Endodermal cell (in vitro differentiated cells): ENCODE data around the gene KLF4. TPM values are rescaled to one million over a fixed set of nuclear protein-coding genes. Genes with fewer than 3 reads are reported as not detected.

Source experiments
- DNase-seq: peaks from one replicate; pipeline ENCODE4 v3.0.0-alpha.2; 2017
- H3K27ac ChIP-seq: 2 replicates; pipeline ENCODE4 v1.5.1; 2013; ENCODE audit warnings: mild to moderate bottlenecking, low read depth, low read length, moderate library complexity
- H3K27me3 ChIP-seq: 2 replicates; pipeline ENCODE4 v1.6.1; 2013; ENCODE audit warnings: mild to moderate bottlenecking, low read length, moderate library complexity; ENCODE audit not compliant: insufficient read depth, control insufficient read depth, poor library complexity, severe bottlenecking
- H3K36me3 ChIP-seq: 2 replicates; pipeline ENCODE4 v1.7.0; 2013; ENCODE audit warnings: mild to moderate bottlenecking, low read length, moderate library complexity; ENCODE audit not compliant: control insufficient read depth, insufficient read depth
- H3K4me1 ChIP-seq: one replicate; pipeline ENCODE4 v1.7.0; 2013; ENCODE audit warnings: low read length; ENCODE audit not compliant: control insufficient read depth, insufficient read depth
- H3K4me3 ChIP-seq: 2 replicates; pipeline ENCODE4 v1.5.1; 2013; ENCODE audit warnings: mild to moderate bottlenecking, low read length, moderate library complexity
- H3K9ac ChIP-seq: 2 replicates; pipeline ENCODE4 v1.6.1; 2013; ENCODE audit warnings: mild to moderate bottlenecking, low read length, moderate library complexity; ENCODE audit not compliant: poor library complexity, severe bottlenecking; ENCODE audit errors: extremely low read depth
- H3K9me3 ChIP-seq: 2 replicates; pipeline ENCODE4 v1.6.1; 2013; ENCODE audit warnings: mild to moderate bottlenecking, low read length, moderate library complexity; ENCODE audit not compliant: control insufficient read depth
- H3K27ac Mint-ChIP-seq: 2 replicates; pipeline ENCODE4 v1.8.0; 2020; ENCODE audit warnings: mixed read lengths
- H3K27me3 Mint-ChIP-seq: 2 replicates; pipeline ENCODE4 v1.8.0; 2021; ENCODE audit warnings: mild to moderate bottlenecking, mixed read lengths; ENCODE audit not compliant: insufficient read depth
- H3K36me3 Mint-ChIP-seq: 2 replicates; pipeline ENCODE4 v1.8.0; 2020; ENCODE audit warnings: low read depth, mixed read lengths
- H3K4me1 Mint-ChIP-seq: 2 replicates; pipeline ENCODE4 v1.8.0; 2020; ENCODE audit warnings: mixed read lengths
- H3K4me3 Mint-ChIP-seq: 2 replicates; pipeline ENCODE4 v1.8.0; 2020; ENCODE audit warnings: mild to moderate bottlenecking, moderate library complexity, mixed read lengths
- H3K9me3 Mint-ChIP-seq: 2 replicates; pipeline ENCODE4 v1.8.0; 2020; ENCODE audit warnings: mild to moderate bottlenecking, mixed read lengths
- WGBS, 2 experiments: methylation state at CpG; one replicate each; pipeline versions ENCODE4 v1.1.5 to v1.1.7; 2013; ENCODE audit warnings: missing lambda C conversion rate in 2 of 2, mixed read lengths in 1 of 2; ENCODE audit not compliant: insufficient coverage in 1 of 2, insufficient read length in 1 of 2; 5-methylcytosine and 5-hydroxymethylcytosine counted together
- total RNA-seq, 2 donors: library from RNA; stranded (reverse); fragmentation: NEBNext Ultra II Directional in 1 of 2; extraction: Animal tissue kit (Norgen Biotek cat#: 25700) in 1 of 2; gene quantifications; 2 replicates in 1 of 2; 3 replicates in 1 of 2; pipeline ENCODE4 v1.2.1, GENCODE V29; 2021
- TF ChIP-seq, protein P1 (sequence below): fragments of 200-600 bp; sonication (generic); conservative IDR thresholded peaks from 2 replicates; pipeline ENCODE4 v1.5.0; 2021; ENCODE audit warnings: antibody characterized with exemption, mild to moderate bottlenecking

The KLF4 gene
- total RNA-seq, 2 donors from 2014 or later, result 1.9 to 2.6 TPM

DNA sequence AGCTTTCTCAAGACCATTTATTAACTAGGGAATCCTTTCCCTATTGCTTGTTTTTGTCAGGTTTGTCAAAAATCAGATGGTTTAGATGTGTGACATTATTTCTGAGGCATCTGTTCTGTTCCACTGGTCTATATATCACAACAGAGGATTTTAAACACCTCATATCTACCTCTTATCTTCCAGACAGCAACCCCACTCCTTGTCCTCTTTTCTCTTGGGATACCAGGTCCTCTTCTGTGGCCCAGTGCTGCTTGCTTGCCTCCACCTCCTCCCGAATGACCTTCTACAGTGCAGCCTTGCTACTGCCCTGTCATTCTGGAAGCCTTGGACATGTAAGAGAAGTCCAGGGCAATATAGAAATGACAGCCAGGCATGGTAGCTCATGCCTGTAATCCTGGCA is 30.6 kb upstream of the KLF4 start:
- H3K27me3 Mint-ChIP-seq, result peaks cover 3% of the 10 kb centered on the region
- no peaks in the 10 kb centered on the region for H3K36me3 Mint-ChIP-seq
- Histone ChIP-seq H3K9ac (no peak overlapping the region), H3K27me3 (no peaks in the 10 kb centered on the region), H3K36me3 (no peaks in the 10 kb centered on the region), H3K4me1 (no peaks in the 10 kb centered on the region), H3K4me3 (no peak overlapping the region), H3K27ac (no peak overlapping the region), H3K9me3 (no peaks in the 10 kb centered on the region)
- peaks cover 2% of the 10 kb centered on the region for H3K9me3 Mint-ChIP-seq
- no peaks in the 10 kb centered on the region for H3K4me1 Mint-ChIP-seq
- TF ChIP-seq, protein P1, sequence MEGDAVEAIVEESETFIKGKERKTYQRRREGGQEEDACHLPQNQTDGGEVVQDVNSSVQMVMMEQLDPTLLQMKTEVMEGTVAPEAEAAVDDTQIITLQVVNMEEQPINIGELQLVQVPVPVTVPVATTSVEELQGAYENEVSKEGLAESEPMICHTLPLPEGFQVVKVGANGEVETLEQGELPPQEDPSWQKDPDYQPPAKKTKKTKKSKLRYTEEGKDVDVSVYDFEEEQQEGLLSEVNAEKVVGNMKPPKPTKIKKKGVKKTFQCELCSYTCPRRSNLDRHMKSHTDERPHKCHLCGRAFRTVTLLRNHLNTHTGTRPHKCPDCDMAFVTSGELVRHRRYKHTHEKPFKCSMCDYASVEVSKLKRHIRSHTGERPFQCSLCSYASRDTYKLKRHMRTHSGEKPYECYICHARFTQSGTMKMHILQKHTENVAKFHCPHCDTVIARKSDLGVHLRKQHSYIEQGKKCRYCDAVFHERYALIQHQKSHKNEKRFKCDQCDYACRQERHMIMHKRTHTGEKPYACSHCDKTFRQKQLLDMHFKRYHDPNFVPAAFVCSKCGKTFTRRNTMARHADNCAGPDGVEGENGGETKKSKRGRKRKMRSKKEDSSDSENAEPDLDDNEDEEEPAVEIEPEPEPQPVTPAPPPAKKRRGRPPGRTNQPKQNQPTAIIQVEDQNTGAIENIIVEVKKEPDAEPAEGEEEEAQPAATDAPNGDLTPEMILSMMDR, result no peak
- no peak overlapping the region for H3K27ac Mint-ChIP-seq
- no peak overlapping the region for H3K4me3 Mint-ChIP-seq
- DNase-seq, result no peak
- WGBS, 2 experiments, result 89% methylated on average over 1 of the region's 1 CpG; no CpG with 5 or more reads in 1 of the 2 experiments

DNA sequence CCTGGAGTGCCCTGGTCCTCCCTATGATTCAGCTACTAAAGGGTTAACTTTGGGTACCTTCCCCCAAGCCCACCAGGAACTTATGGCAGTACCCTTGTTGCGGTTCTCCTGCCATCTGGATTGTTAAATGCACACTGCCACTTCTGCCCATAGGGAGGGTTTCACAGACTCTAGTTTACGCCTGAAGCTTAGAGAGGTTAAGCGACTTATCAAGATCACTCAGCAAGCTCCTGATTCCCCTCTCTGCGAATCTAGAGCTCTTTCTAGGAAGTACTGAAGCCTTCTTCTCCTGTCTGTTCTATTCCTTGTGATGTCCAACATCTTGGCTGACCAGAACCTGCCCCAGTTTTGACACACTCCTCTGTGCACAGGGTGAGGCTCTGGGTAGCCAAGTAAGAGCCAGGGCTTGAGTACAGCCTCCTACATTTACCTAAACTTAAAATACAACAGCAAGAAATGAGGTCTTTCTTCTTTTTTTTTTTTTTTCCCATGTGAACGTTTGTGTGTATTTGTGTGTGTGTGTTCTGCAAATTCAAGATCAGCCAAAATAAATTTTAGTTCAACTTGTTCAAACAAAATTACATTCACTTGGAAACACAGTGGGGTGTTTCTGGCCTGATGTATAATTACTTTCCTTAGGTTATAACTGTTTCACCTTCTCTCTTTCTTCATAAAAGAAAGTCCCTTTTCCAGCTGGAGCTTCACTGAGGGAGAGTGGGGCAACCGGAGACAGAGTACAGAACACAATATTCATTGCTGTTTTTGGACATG is 28.7 kb upstream of the KLF4 start:
- no peaks in the 10 kb centered on the region for H3K4me1 ChIP-seq
- 84 to 100% methylated on average over 4 to 5 of the region's 6 CpGs for WGBS, 2 experiments
- peaks cover 2% of the 10 kb centered on the region for H3K9me3 Mint-ChIP-seq
- TF ChIP-seq, protein P1, result no peak
- H3K27me3 Mint-ChIP-seq, result peaks cover 3% of the 10 kb centered on the region
- H3K36me3 Mint-ChIP-seq, result no peaks in the 10 kb centered on the region
- DNase-seq, result no peak
- no peak overlapping the region for H3K9ac ChIP-seq
- H3K9me3 ChIP-seq, result no peaks in the 10 kb centered on the region
- H3K4me3 ChIP-seq, result no peak overlapping the region
- H3K36me3 ChIP-seq, result no peaks in the 10 kb centered on the region
- no peak overlapping the region for H3K4me3 Mint-ChIP-seq
- H3K27me3 ChIP-seq, result no peaks in the 10 kb centered on the region
- no peaks in the 10 kb centered on the region for H3K4me1 Mint-ChIP-seq
- no peak overlapping the region for H3K27ac Mint-ChIP-seq
- H3K27ac ChIP-seq, result no peak overlapping the region

DNA sequence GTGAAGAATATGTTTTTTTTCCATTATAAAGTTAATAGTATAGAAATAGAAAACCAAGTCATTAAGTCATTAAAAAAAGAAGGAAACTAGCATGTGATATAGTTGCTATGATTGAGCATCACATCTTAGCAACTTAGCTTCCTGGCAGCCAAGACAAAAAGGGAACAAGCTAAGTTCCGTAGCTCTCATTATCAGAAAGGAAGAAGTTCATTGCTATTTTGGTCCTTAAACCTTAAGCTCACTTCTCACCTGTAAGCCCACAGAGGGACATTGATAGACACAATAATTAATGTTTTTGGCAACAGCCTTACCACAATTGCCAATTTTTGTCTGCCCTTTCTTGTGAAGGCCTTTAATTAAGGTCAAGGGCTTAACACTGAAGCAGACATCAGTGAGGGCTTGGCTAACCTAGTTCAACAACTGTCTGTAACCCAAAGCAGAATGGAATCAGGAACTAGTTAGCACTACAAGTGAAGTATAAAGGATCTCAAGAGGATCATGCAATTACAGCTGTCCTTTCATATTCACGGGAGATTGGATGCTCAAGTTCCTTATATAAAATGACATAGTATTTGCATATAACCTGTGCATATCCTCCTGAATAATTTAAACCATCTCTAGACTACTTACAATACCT is 24.0 kb upstream of the KLF4 start:
- no peaks in the 10 kb centered on the region for H3K4me1 Mint-ChIP-seq
- H3K27me3 ChIP-seq, result no peaks in the 10 kb centered on the region
- no peaks in the 10 kb centered on the region for H3K9me3 ChIP-seq
- TF ChIP-seq, protein P1, result no peak
- 73 to 86% methylated on average over 1 to 2 of the region's 2 CpGs for WGBS, 2 experiments
- H3K27ac Mint-ChIP-seq, result no peak overlapping the region
- no peak overlapping the region for H3K4me3 ChIP-seq
- no peaks in the 10 kb centered on the region for H3K9me3 Mint-ChIP-seq
- no peaks in the 10 kb centered on the region for H3K27me3 Mint-ChIP-seq
- H3K36me3 Mint-ChIP-seq, result no peaks in the 10 kb centered on the region
- H3K4me1 ChIP-seq, result no peaks in the 10 kb centered on the region
- H3K27ac ChIP-seq, result no peak overlapping the region
- no peaks in the 10 kb centered on the region for H3K36me3 ChIP-seq
- H3K9ac ChIP-seq, result no peak overlapping the region
- no peak for DNase-seq
- H3K4me3 Mint-ChIP-seq, result no peak overlapping the region
